22Rv1 (cell line): ENCODE measurements around the gene CREB3L4.

Source experiments
- CTCF ChIP-seq: fragments of 450-650 bp; IDR thresholded peaks from 2 replicates; pipeline ENCODE4 v1.5.1; 2017; ENCODE audit warnings: mild to moderate bottlenecking
- ZFX ChIP-seq: fragments of 450-650 bp; IDR thresholded peaks from 2 replicates; pipeline ENCODE4 v1.6.1; 2017; ENCODE audit warnings: antibody characterized with exemption, borderline replicate concordance

DNA sequence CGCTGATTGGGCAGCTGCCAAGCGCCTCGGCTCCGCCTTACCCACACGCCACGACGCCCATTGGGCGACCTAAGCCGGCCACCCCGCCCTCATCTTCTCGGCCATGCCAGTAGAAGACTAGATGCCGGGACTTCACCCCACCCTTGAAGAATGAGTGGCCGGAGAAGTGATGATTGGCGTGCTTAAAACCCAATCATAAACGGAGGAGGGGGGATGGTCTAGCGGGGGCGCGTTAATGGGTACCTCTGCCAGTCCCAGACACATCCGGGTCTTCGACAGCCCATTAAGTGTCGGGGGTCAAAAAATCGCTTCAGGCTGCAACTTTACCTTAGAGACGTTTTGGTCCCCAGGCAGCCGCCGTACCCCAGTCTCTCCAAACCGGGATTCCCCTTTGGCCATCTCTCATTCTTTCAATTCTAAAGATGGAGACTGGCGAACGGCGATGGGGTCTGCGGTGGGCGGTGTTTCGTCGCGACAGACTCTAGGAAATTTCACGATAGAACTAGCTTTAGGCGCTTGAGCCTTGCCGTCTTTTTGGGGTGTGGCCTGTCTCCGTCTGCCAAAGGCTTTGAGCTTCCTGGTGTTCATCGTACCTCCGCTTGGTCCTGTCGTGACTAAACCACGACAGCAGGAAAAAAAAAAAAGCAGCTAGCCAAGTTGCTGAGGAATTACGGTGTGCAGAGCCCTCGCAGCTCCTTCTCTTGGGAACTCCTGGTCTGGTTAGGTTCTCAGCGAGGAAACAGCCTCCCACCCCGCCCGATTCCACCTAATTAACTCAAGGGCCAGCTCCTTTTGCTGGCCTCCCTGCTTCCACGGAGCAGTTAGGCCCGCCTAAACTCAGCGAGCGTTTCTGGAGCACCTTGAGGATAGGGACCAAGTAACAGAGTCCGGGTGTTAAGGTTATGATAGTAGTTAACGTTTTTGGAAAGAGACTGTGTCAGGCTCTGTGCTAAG, 44.5 kb upstream of the CREB3L4 start, which contains the start of gene GATAD2B:
- TF ChIP-seq CTCF (no peak), ZFX (no peak)
